AG09309 (cell line): ENCODE data around the gene HSD17B4.
A peak's percentile ranks its signal among the peaks of the same experiment; 100 is the strongest.
"Not testable (repeated sequence)": the region's sequence is repeated elsewhere in the genome, so short reads cannot be mapped to it uniquely, and the experiment has no call there.

Source experiments
- DNase-seq: peaks from one replicate; pipeline ENCODE4 v3.0.0-alpha.2; 2010; ENCODE audit warnings: low read depth
- H3K4me3 ChIP-seq: 2 replicates; pipeline ENCODE4 v1.5.1; 2011; ENCODE audit warnings: mild to moderate bottlenecking, low read depth, low read length, moderate library complexity; ENCODE audit not compliant: control insufficient read depth
- CTCF ChIP-seq: IDR thresholded peaks from 2 replicates; pipeline ENCODE4 v1.5.1; 2011; ENCODE audit warnings: mild to moderate bottlenecking, low read depth, low read length, inconsistent platforms; ENCODE audit not compliant: insufficient read depth, control insufficient read depth; ENCODE audit errors: missing control alignments

Gene HSD17B4

DNA sequence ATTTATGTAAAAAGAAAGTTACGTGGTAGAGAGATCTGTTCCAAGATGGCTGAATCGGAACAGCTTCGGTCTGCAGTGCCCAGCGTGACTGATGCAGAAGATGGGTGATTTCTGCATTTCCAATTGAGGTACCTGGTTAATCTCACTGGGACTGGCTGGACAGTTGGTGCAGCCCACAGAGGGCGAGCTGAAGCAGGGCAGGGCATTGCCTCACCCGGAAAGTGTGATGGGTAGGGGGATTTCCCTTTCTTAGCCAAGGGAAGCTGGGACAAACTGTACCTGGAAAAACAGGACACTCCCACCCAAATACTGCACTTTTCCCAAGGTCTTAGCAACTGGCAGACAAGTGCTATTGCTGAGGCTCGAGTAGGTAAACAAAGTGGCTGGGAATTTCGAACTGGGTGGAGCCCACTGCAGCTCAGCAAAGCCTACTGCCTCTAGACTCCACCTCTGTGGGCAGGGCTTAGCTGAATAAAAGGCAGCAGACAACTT, 13.1 kb upstream of the HSD17B4 start:
- no peak for TF ChIP-seq CTCF
- no peak overlapping the region for H3K4me3 ChIP-seq
- no peak for DNase-seq

DNA sequence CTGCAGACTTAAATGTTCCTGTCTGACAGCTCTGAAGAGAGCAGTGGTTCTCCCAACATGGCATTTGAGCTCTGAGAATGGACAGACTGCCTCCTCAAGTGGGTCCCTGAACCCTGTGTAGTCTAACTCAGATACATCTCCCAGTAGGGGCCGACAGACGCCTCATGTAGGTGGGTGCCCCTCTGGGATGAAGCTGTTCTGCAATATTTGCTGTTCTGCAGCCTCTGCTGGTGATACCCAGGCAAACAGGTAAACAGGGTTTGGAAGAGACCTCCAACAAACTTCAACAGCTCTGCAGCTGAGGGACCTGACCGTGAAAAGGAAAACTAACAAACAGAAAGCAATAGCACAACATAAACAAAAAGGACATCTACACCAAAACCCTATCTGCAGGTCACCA, 12.7 kb upstream of the HSD17B4 start:
- not testable (repeated sequence) for H3K4me3 ChIP-seq, DNase-seq

DNA sequence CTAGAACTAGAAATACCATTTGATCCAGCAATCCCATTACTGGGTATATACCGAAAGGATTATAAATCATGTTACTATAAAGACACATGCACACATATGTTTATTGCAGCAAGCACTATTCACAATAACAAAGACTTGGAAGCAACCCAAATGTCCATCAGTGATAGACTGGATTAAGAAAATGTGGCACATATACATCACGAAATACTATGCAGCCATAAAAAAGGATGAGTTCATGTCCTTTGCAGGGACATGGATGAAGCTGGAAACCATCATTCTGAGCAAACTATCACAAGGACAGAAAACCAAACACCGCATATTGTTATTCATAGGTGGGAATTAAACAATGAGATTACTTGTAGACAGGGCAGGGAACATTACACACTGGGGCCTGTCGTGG, 7.7 kb upstream of the HSD17B4 start:
- H3K4me3 ChIP-seq, DNase-seq: not testable (repeated sequence)

- DNase-seq, result no peak
- TF ChIP-seq CTCF, result no peak
- no peak overlapping the region for H3K4me3 ChIP-seq
These were observed 6.8 kb upstream of the HSD17B4 start for GRCh38 chr5:119445544-119445943.

DNA sequence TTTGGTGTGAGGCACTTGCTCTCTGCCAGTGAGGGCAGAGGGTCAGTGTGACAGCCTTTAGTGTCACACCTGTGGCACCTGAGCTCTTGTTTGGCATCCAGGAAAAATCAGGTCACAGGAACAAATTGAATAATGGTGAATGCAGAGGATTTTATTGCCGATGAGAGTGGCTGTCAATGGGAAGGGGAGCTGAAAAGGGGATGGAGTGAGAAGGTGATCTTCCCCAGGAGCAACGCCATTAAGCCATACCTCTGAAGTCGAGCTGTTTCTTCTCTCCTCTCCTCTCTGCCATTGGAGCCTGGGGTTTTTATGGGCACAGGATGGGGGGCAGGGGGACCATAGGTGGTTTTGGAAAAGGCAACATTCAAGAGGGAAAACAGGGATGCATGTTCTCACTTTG, 2.4 kb upstream of the HSD17B4 start:
- DNase-seq, result no peak
- no peak overlapping the region for H3K4me3 ChIP-seq
- no peak for TF ChIP-seq CTCF

DNA sequence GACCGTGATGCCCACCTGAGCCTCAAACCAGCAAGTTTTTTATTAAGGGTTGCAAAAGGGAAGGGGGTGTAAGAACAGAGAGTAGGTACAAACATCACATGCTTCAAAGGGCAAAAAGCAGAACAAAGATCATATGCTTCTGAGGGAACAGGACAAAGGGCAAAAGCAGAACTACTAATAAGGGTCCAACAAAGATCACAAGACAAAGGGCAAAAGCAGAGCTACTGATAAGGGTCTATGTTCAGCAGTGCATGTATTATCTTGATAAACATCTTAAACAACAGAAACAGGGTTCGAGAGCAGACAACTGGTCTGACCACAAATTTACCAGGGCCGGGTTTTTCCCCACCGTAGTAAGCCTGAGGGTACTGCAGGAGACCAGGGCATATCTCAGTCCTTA, 1.7 kb upstream of the HSD17B4 start:
- not testable (repeated sequence) for DNase-seq, H3K4me3 ChIP-seq

DNA sequence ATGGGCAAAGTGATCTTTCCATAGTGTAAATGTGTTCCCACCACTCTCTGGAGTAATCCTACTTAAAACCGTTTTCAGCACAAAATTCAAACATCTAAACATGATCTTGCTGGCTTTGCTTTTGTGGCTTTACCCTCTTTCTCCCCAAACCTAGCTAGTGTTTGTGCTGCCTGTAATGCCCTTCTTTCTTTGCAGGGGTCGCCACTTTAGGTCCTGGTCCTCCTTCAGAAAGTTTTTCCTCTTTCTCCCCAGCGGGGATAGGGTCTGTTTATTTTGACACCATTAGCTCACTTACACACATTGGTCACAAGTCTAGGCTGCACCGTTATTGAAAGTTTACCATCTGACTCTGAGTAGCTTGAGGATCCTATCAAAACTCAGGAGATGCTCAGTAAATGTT, 736 bp upstream of the HSD17B4 start:
- no peak for DNase-seq
- H3K4me3 ChIP-seq, result no peak overlapping the region
- TF ChIP-seq CTCF, result no peak

DNA sequence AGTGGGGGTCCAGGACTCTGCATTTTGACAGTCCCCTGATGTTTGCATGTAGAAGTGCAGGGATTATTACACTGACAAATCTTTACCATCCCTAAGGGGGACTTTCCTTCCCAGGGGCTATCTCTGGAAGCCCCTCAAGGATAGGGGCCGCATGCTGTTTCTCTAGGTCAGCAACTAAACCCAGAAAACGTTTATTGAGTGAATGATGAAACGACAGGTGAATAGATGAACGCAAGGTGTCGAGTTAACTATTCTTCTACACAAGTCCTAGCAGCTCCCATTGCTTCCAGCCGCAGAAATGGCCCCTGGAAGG, 281 bp upstream of the HSD17B4 start:
- no peak for DNase-seq
- TF ChIP-seq CTCF, result no peak
- H3K4me3 ChIP-seq, result peak overlapping the region; percentile 98

GRCh38 chr5:119453040-119453373, 710 bp downstream of the HSD17B4 start:
- TF ChIP-seq CTCF, result no peak

More at GRCh38 chr5:119453040-119453373, 710 bp downstream of the HSD17B4 start:
- H3K4me3 ChIP-seq, result peak overlapping the region; percentile 98
- no peak for DNase-seq
